DND-41 (cell line): ENCODE results near the gene MRPL20.

Experiments
- ATAC-seq: fragments of 200-7000 bp; cut with Tn5 transposase; 3 replicates; pipeline ENCODE4 v1.9.1; 2021; ENCODE audit warnings: low read depth; ENCODE audit not compliant: insufficient read depth
- DNase-seq: peaks from one replicate; pipeline ENCODE4 v3.0.0-alpha.2; 2020
- H2AFZ ChIP-seq: 2 replicates; pipeline ENCODE4 v1.6.0; 2012; ENCODE audit warnings: low read depth, low read length
- H3K27ac ChIP-seq: 2 replicates; pipeline ENCODE4 v1.5.1; 2012; ENCODE audit warnings: low read length, inconsistent platforms
- H3K27me3 ChIP-seq: fragments of 200-600 bp; sonication (generic); 2 replicates; pipeline ENCODE4 v1.6.0; 2012; ENCODE audit warnings: low read length, mild to moderate bottlenecking, inconsistent platforms; ENCODE audit not compliant: insufficient read depth, poor library complexity
- H3K36me3 ChIP-seq: 2 replicates; pipeline ENCODE4 v1.5.1; 2012; ENCODE audit warnings: low read length, inconsistent platforms; ENCODE audit not compliant: insufficient read depth
- H3K4me1 ChIP-seq: 2 replicates; pipeline ENCODE4 v1.5.1; 2012; ENCODE audit warnings: mild to moderate bottlenecking, low read length; ENCODE audit not compliant: insufficient read depth
- H3K4me2 ChIP-seq: 2 replicates; pipeline ENCODE4 v1.6.0; 2012; ENCODE audit warnings: mild to moderate bottlenecking, moderate library complexity, low read length, inconsistent platforms; ENCODE audit not compliant: insufficient read depth
- H3K4me3 ChIP-seq, 2 experiments: fragments of 200-600 bp in 1 of 2; shearing (Covaris generic) in 1 of 2; 2 replicates each; pipeline ENCODE4 v1.5.1; 2012 to 2016; ENCODE audit warnings: inconsistent platforms in 2 of 2, low read length in 2 of 2, mild to moderate bottlenecking in 2 of 2, low read depth in 1 of 2, moderate library complexity in 1 of 2
- H3K79me2 ChIP-seq: 2 replicates; pipeline ENCODE4 v1.6.0; 2012; ENCODE audit warnings: low read length, inconsistent platforms; ENCODE audit not compliant: insufficient read depth
- H3K9ac ChIP-seq: 2 replicates; pipeline ENCODE4 v1.6.0; 2012; ENCODE audit warnings: low read depth, mild to moderate bottlenecking, inconsistent platforms, low read length, moderate library complexity
- H3K9me3 ChIP-seq: 2 replicates; pipeline ENCODE4 v1.5.1; 2012; ENCODE audit warnings: low read length, moderate library complexity, mild to moderate bottlenecking, inconsistent platforms; ENCODE audit not compliant: insufficient read depth, severe bottlenecking
- H4K20me1 ChIP-seq: 2 replicates; pipeline ENCODE4 v1.6.0; 2012; ENCODE audit warnings: low read length; ENCODE audit not compliant: insufficient read depth
- CTCF ChIP-seq: IDR thresholded peaks from 2 replicates; pipeline ENCODE4 v1.5.1; 2012; ENCODE audit warnings: borderline replicate concordance, low read length, moderate library complexity, mild to moderate bottlenecking; ENCODE audit not compliant: poor library complexity, severe bottlenecking; ENCODE audit errors: extremely low read depth
- EZH2 ChIP-seq: IDR thresholded peaks from 3 replicates; pipeline ENCODE4 v1.6.1; 2012; ENCODE audit warnings: borderline replicate concordance, low read depth, mild to moderate bottlenecking, moderate library complexity, low read length, inconsistent platforms; ENCODE audit not compliant: severe bottlenecking

Gene MRPL20

GRCh38 chr1:1402072-1402900, 4.8 kb downstream of the MRPL20 start:
- peaks cover 40% of the 10 kb centered on the region for H4K20me1 ChIP-seq
- H2AFZ ChIP-seq = no peak overlapping the region
- no peaks in the 10 kb centered on the region for H3K9me3 ChIP-seq
- no peak overlapping the region for H3K4me3 ChIP-seq
- H3K4me1 ChIP-seq = peaks cover 61% of the 10 kb centered on the region
- peak; percentile 70 for TF ChIP-seq CTCF
- TF ChIP-seq EZH2 = no peak
- peaks cover 90% of the 10 kb centered on the region for H3K79me2 ChIP-seq
- ATAC-seq = no peak
- no peak overlapping the region for H3K27ac ChIP-seq
- H3K27me3 ChIP-seq = no peaks in the 10 kb centered on the region
- peak; percentile 55 for DNase-seq
- no peak overlapping the region for H3K9ac ChIP-seq
- peak overlapping the region; percentile 2; the same call in 1 of the 2 replicates for H3K4me2 ChIP-seq
- H3K36me3 ChIP-seq = peaks cover 79% of the 10 kb centered on the region

GRCh38 chr1:1401457-1402010, 5.6 kb downstream of the MRPL20 start:
- Histone ChIP-seq H3K4me3 (peak overlapping the region in 1 of 2 experiments; percentile 94; a peak in 2 of 4 replicates), H3K4me2 (peak overlapping the region; percentile 98; the same call in 1 of the 2 replicates), H3K4me1 (peaks cover 66% of the 10 kb centered on the region)

GRCh38 chr1:1400576-1401456, 6.3 kb downstream of the MRPL20 start:
- Histone ChIP-seq H2AFZ (no peak overlapping the region), H3K4me2 (peak overlapping the region; percentile 98), H3K27ac (peak overlapping the region; percentile 87), H3K27me3 (no peaks in the 10 kb centered on the region), H3K4me1 (peaks cover 59% of the 10 kb centered on the region), H4K20me1 (peaks cover 35% of the 10 kb centered on the region), H3K9ac (peak overlapping the region; percentile 71), H3K79me2 (peaks cover 82% of the 10 kb centered on the region), H3K4me3 (peak overlapping the region; percentile 87 to 94; a peak in 3 of 4 replicates), H3K36me3 (peaks cover 75% of the 10 kb centered on the region), H3K9me3 (no peaks in the 10 kb centered on the region)
- TF ChIP-seq EZH2 = no peak
- no peak for TF ChIP-seq CTCF
- no peak for ATAC-seq
- no peak for DNase-seq

More at GRCh38 chr1:1401457-1402010, 5.6 kb downstream of the MRPL20 start:
- H3K9me3 ChIP-seq = no peaks in the 10 kb centered on the region
- peaks cover 40% of the 10 kb centered on the region for H4K20me1 ChIP-seq
- no peak for ATAC-seq
- H3K27ac ChIP-seq = no peak overlapping the region; the same call in 1 of the 2 replicates
- H3K27me3 ChIP-seq = no peaks in the 10 kb centered on the region
- H3K9ac ChIP-seq = peak overlapping the region; percentile 71
- peaks cover 81% of the 10 kb centered on the region for H3K36me3 ChIP-seq
- peaks cover 87% of the 10 kb centered on the region for H3K79me2 ChIP-seq
- DNase-seq = no peak
- no peak for TF ChIP-seq CTCF
- TF ChIP-seq EZH2 = no peak
- H2AFZ ChIP-seq = no peak overlapping the region
